Right ventricle myocardium inferior (tissue), 1 donor: ENCODE results near the gene SPOPL. TPM values are rescaled to one million over a fixed set of nuclear protein-coding genes. Genes with fewer than 3 reads are reported as not detected.
A peak's percentile ranks its signal among the peaks of the same experiment; 100 is the strongest.

Experiments used
- ATAC-seq: fragments of 200-7000 bp; cut with Tn5 transposase; one replicate; pipeline ENCODE4 v1.9.1; 2020; ENCODE audit warnings: mild to moderate bottlenecking, moderate library complexity
- DNase-seq: peaks from one replicate; pipeline ENCODE4 v3.0.0; 2021; ENCODE audit errors: missing footprints
- intact Hi-C: fragments of 100-400 bp; cut with DNase I; formaldehyde crosslinking; loops from one replicate; pipeline ENCODE4 v1.11.0; 2022
- total RNA-seq: library from RNA; stranded (reverse); fragmentation: NEBNext Ultra II Directional; extraction: Animal tissue kit (Norgen Biotek cat#: 25700); gene quantifications from one replicate; pipeline ENCODE4 v1.2.1, GENCODE V29; 2021
- donor health status: DM: no; HTN: yes; CAD: no; lungs with severe emphysema.

The SPOPL gene
- total RNA-seq, 1 donor from 2014 or later, result 14.1 TPM

DNA sequence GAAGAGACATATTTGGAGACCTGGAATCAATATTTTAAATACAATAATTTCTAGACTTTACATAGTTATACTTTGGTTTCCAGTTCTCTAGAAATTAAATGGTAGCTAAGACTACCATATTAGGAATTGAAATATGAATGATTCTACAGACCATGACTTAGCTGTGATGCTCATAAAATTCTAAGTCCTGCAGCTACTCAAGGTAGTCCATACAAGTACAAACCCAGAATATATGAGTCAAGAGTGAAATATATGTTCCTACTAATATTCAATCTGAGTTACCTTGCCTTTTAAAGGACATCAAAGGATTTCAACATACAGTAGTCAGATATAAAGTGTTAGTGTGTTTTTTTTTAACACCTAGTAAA is 10.1 kb upstream of the SPOPL start:
- ATAC-seq, result no peak
- intact Hi-C loops, result no loop called here
- DNase-seq, result no peak

DNA sequence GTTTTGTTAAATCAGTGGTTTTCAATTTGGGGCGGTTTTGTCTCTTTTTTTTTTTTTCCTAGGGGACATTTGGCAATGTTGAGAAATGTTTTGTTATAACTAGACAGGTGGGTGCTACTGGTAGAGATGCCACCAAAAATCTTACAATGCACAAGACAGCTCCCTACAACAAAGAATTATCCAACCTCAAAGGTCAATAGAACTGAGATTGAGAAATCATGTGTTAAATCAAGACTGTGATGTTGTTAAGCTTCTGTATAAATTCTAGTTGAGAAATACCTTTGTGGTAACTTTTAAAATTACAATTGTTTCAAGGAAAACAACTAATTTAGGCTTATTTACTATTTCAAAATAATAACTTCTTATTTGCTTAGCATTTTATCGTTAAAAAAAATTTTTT is 9.4 kb upstream of the SPOPL start:
- DNase-seq (no peak), ATAC-seq (no peak)
- intact Hi-C loops, result no loop called here

GRCh38 chr2:138493334-138493733 is 8.2 kb upstream of the SPOPL start:
- ATAC-seq (no peak), DNase-seq (no peak)
- intact Hi-C loops, result no loop called here

GRCh38 chr2:138494265-138494966 is 7.2 kb upstream of the SPOPL start:
- ATAC-seq (no peak), DNase-seq (no peak)
- intact Hi-C loops, result no loop called here

DNA sequence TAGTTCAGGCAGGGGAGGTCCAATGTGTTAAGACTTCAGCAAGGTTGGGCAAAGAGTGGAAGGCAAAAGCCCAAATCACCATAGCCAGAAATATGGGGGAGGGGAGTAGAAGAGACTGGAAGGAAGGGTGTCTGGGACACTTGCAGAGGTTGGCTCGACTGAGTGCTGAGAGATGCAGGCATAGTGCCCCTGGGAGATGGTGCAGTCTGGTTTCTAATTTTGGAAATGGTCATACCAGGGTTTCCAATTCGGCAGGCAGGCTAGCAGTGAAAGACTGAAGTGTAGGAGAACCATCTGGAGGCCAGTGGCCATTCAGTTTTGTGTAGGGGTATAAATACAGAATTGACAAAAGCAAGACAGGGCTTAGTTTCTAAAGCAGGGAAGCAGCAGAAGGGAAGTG is 6.2 kb upstream of the SPOPL start:
- intact Hi-C loops, result no loop called here
- ATAC-seq, result peak; percentile 63
- DNase-seq, result peak; percentile 30

- ATAC-seq (no peak), DNase-seq (no peak)
- intact Hi-C loops, result no loop called here
Measured at GRCh38 chr2:138496096-138496651, 5.4 kb upstream of the SPOPL start.

DNA sequence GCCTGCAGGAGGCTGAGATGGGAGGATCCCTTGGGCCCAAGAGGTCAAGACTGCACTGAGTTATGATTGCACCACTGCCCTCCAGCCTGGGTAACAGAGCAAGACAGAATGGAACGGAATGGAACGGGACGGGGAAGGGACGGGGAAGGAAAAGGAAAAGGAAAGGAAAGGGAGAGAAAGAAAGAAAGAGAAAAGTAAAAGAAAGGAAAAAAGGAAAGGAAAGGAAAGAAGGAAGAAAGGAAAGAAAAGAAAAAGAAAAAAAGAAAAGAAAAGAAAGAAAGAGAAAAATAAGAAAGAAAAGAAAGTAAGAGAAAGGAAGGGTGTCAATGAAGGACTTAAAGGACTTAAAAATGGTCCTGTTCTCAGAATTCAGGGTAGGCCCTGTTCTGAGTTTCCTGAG is 4.3 kb upstream of the SPOPL start:
- no peak for ATAC-seq
- intact Hi-C loops, result no loop called here
- no peak for DNase-seq

GRCh38 chr2:138499684-138500083 is 1.9 kb upstream of the SPOPL start:
- ATAC-seq, result no peak
- intact Hi-C loops, result loop anchor here (10.0 kb wide), 1 partner anchor 65 kb away; no protein-coding TSS in a partner anchor
- no peak for DNase-seq

GRCh38 chr2:138500592-138501424 is 762 bp upstream of the SPOPL start:
- intact Hi-C loops, result loop anchor here (10.0 kb wide), 1 partner anchor 64 kb away; no protein-coding TSS in a partner anchor
- DNase-seq (peak; percentile 67), ATAC-seq (peak; percentile 4)

DNA sequence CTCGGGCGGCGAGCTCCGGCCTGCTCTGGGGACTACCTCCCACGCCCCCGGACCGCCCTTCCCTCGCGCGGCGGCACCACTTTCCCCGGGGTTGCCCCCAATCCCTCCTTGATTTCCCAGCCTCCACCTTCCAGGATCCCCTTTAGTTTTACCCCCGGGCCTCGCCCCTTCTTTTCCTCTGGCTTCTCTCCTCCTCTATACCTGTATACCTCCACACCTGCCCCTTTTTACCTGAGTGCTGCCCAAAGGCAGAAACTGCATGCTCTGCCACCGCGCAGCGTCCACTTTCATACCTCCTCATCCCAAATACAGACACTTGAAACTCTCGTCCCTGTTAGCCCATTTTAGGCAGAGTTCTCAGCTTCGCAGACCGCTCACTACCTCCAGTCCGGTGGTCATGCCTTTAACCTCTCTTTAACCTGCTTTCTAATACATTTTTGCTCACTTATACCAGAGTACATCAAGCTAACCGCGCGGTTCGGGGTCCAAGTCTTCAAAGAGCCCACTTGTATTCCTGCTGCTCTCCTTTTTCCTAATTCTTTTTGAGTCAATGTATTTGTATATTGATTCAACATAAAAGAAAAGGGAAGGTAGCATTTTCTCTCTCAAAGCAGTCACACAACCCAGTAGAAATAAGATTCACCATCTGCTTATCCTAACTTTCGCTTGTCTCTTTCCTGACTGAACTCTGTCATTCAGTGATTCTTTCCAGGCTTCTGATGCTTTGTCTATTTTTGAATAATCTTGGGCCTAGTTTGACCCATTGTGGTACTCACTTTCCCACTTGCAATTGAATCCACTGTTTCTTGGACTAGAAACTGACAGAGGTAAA is 901 bp downstream of the SPOPL start:
- ATAC-seq, result peak; percentile 46
- intact Hi-C loops, result loop anchor here (10.0 kb wide), 1 partner anchor 62 kb away; no protein-coding TSS in a partner anchor

DNA sequence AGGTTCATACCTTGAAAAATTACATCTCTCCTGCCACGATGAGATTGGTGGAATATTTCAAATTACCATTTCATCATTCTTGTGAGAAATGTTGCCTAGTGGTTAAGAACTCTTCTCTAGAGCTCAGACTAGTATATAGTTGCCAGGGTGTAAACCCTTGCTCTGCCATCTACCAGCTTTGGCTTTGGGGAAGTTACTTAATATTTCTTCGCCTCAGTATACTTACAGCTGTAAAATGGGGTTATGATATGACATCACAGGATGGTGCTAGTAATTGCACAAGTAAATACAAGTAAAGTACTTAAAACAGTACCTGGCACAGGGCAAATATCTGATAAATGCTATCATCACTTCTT is 1.5 kb downstream of the SPOPL start:
- ATAC-seq (no peak), DNase-seq (no peak)
- intact Hi-C loops, result loop anchor here (10.0 kb wide), 1 partner anchor 62 kb away; no protein-coding TSS in a partner anchor

More for the DNA sequence above, 901 bp downstream of the SPOPL start:
- DNase-seq, result no peak

DNA sequence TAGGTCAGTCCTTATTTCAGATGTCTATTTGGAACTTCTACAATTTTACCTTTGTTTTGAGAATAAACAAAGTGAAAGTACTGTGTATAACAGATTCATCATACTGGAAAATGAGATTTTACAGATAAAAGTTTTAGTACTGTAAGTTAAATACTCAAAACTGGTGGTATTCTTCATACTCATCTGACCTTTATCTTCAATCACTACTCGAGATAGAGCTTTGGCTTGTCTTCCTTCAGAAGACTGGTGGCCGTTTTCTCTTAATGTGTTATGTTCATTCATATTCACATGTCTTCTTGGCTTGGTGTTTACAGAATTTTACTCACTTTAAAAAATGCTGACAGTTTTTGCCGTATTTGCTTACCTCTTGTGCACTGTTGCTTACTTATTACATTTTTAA is 2.1 kb downstream of the SPOPL start:
- DNase-seq (no peak), ATAC-seq (no peak)
- intact Hi-C loops, result loop anchor here (10.0 kb wide), 1 partner anchor 61 kb away; no protein-coding TSS in a partner anchor

GRCh38 chr2:138504092-138504491 is 2.5 kb downstream of the SPOPL start:
- DNase-seq (no peak), ATAC-seq (no peak)
- intact Hi-C loops, result loop anchor here (10.0 kb wide), 1 partner anchor 61 kb away; no protein-coding TSS in a partner anchor

DNA sequence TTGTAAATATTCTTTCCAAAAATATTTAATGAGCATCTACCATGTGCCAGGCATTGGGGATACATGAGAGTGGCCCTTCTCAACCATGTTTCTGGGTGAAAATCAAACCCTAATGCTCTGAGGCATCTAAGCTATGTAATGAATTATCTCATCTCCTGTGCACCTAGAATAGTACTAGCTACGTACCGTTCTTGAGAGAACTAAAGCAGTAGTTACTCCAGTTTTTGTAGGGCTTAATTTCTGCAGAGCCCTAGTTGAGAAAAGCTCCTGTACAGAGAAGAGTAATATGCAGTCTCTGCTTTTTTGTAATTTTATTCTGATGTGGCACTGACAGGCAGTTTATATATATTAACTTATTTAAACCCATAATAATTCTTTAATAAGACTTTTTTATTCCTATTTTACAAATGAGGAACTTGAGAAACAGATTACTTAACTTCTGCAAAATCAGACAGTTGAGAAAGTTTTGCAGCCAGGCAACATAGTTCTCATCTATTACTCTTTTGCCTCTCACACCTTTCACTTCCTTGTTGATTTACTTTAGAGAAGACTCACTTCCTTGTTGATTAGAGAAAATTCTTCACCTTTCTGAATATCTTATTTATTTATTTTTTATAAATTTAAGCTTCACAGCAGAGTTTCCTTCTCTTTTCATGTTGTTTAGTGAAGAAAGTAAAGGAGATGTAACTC is 3.1 kb downstream of the SPOPL start:
- intact Hi-C loops, result loop anchor here (10.0 kb wide), 1 partner anchor 60 kb away; no protein-coding TSS in a partner anchor
- ATAC-seq, result no peak

DNA sequence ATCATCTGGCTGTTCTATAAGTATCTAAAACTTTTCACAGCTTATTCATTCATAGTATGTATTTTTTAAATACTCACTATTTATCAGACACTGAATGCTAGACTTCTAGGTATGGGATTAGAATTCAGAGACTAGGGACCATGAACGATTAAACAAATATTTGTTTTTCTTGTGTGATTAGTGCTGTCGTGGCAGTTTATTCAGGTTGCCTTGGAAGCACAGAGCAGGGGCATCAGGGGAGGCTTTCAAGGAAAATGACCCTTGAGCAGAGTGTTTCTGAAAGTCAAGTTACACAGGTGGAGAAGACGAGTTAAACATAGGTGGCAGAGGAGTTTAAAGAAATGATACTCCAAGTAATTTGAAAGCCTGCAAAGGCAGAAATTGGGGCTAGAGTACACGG is 5.7 kb downstream of the SPOPL start:
- intact Hi-C loops, result loop anchor here (10.0 kb wide), 1 partner anchor 58 kb away; no protein-coding TSS in a partner anchor
- no peak for DNase-seq
- no peak for ATAC-seq

More for the DNA sequence above, 3.1 kb downstream of the SPOPL start:
- no peak for DNase-seq

DNA sequence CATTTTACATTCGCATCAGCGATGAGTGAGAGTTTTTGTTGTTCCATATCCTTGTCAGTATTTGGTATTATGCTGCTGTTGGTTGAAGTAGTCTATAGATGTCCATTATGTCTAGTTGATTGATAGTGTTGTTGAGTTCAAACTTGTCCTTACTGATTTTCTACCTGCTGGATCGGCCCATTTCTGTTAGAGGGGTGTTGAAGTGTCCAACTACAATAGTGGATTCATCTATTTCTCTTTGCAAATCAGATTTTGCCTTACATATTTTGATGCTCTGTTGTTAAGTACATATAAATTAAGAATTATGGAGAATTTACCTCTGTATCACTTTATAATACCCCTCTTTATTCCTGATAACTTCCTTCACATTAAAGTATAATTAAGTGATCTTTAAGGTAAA is 8.7 kb downstream of the SPOPL start:
- DNase-seq (no peak), ATAC-seq (no peak)
- intact Hi-C loops, result no loop called here

DNA sequence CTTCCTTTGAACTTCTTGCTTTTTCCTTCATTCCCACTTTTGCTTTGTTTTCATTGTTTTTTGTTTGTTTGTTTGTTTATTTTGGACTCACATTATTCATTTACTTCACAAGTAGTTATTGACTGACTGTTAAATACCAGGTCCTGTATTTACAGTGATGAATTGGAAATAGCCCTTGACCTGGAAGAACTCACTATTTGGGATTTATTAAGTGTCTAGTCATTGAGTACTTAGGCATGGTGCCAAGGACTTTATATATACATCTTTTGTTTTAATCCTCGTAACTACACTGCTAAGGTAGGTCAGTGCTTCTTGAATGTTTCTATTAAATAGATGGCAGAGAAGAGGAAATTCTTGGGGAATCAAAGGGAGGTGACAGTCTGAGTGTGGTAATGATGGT is 11.1 kb downstream of the SPOPL start:
- no peak for ATAC-seq
- DNase-seq, result no peak
- intact Hi-C loops, result no loop called here

GRCh38 chr2:138514173-138514572 is 12.6 kb downstream of the SPOPL start:
- ATAC-seq (no peak), DNase-seq (no peak)
- intact Hi-C loops, result no loop called here
